C4-2B (cell line): Measurements from ENCODE around the gene HAUS1.
A peak's percentile ranks its signal among the peaks of the same experiment; 100 is the strongest.

Experiments used
- H3K27ac ChIP-seq: fragments of 450-650 bp; 2 replicates; pipeline ENCODE4 v1.5.1; 2017
- ZFX ChIP-seq: fragments of 450-650 bp; IDR thresholded peaks from 2 replicates; pipeline ENCODE4 v1.6.1; 2017
- TF ChIP-seq, protein P1 (sequence below): fragments of 450-650 bp; conservative IDR thresholded peaks from 2 replicates; pipeline ENCODE4 v1.5.1; 2017; ENCODE audit warnings: mild to moderate bottlenecking

The HAUS1 gene

DNA sequence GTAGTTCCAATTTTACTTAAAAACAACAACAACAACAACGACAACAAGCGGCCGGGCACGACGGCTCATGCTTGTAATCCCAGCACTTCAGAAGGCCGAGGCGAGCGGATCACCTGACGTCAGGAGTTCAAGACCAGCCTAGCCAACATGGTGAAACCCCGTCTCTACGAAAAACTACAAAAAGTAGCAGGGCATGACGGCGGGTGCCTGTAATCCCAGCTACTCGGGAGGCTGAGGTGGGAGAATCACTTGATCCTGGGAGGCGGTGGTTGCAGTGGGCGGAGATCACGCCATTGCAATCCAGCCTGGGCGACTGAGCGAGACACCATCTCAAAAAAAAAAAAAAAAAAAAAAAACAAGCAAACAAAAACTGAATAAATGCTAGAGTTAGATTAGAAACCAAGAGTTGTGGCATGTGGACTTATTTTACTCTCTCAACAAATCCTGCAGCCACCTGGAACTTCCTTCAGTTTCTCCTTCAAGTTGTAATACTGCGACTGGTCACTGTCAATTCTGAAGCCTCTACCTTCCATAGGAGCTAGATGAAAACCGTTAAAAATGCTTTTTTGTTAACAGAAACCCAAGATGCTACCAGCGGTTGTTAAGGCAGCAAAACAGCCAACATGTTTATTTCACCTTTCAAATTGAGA is 7.4 kb upstream of the HAUS1 start:
- TF ChIP-seq, protein P1, sequence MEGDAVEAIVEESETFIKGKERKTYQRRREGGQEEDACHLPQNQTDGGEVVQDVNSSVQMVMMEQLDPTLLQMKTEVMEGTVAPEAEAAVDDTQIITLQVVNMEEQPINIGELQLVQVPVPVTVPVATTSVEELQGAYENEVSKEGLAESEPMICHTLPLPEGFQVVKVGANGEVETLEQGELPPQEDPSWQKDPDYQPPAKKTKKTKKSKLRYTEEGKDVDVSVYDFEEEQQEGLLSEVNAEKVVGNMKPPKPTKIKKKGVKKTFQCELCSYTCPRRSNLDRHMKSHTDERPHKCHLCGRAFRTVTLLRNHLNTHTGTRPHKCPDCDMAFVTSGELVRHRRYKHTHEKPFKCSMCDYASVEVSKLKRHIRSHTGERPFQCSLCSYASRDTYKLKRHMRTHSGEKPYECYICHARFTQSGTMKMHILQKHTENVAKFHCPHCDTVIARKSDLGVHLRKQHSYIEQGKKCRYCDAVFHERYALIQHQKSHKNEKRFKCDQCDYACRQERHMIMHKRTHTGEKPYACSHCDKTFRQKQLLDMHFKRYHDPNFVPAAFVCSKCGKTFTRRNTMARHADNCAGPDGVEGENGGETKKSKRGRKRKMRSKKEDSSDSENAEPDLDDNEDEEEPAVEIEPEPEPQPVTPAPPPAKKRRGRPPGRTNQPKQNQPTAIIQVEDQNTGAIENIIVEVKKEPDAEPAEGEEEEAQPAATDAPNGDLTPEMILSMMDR, result no peak
- TF ChIP-seq ZFX, result no peak
- H3K27ac ChIP-seq, result peak overlapping the region; percentile 98

DNA sequence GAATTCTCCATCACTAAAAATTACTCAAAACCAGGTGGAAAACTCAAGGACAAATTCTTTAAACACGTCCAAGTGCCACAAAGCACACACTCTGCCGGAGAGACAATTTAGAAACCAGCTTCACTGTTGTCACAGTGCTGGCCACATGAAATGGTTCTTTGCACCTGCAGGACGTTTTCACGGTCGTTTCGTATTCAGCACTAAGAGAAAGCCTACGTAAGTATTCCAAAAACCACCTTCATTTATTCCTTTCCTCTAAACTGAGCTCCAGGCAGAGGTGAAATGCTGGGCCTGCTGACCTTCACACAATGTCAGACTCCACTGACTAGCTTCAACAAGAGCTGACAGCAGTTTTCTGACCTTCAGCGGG is 6.8 kb upstream of the HAUS1 start:
- H3K27ac ChIP-seq, result peak overlapping the region; percentile 98
- 0 out of 2 replicates have a peak, but pooled peaks have one; percentile 41 for TF ChIP-seq ZFX
- TF ChIP-seq, protein P1, result no peak

DNA sequence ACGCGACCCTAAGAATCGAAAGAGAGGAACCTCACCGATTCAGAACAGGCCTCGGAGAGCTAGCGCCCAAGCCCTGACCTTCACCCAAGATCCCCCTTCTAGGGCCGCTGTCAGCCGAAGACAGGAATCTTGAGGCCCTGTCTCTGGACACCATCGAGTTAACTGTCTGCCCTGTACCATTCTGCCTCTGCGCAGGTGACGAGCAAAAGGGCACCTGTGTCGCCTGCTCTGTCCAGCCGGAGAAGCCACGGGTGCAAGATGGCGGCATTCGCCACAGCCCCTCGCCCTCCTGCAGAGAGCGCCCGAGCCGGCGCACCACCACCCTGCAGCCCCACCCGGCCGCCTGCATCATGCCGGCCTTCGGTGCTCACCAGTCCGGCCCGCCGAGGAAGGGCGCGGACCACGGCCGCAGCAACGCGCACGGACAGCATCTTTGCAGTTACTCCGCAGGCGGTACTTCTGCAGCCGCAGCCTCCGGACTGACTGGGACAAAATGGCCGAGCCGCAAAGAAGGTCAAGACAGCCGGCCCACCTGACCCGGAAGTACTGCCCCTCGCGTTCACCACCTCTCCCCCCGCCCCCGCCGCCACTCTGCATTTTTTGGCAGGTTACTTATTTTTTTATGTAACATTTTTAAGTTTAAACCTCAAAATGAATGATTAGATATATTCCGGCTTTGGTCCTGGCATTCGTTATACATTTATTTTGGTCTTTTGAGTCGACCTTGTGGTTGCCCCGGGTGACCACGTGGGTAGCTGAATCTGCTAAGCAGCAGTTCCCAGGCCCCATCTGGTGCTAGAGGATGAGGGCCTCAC is 6.2 kb upstream of the HAUS1 start, which contains the start of gene ATP5F1A:
Gene ATP5F1A, minus strand, starts transcription at position 496 of the 815 bp plus-strand sequence. Its CDS starts 65 bp downstream, at position 431.
- TF ChIP-seq ZFX, result peak; percentile 2; the same call in 1 of the 2 replicates
- TF ChIP-seq, protein P1, result no peak
- peak within 1 kb of the TSS; percentile 98 for H3K27ac ChIP-seq

DNA sequence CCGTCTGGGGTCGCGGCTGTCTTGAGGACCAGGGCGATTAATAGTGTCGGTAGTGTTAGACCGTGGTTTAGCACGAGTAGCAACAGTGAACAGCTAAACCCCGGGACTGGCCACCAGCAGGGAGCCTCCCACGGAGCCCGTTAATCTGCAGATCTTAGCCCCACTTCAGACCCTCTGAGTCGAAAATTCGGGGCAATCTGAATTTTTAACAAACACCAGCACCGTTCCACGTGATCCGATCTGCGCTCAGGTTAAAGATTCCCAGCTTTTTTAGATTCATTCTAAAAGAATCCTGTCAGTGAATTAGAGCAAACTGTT is 5.6 kb upstream of the HAUS1 start:
- TF ChIP-seq, protein P1, result no peak
- TF ChIP-seq ZFX, result peak; percentile 70
- H3K27ac ChIP-seq, result peak overlapping the region; percentile 98

DNA sequence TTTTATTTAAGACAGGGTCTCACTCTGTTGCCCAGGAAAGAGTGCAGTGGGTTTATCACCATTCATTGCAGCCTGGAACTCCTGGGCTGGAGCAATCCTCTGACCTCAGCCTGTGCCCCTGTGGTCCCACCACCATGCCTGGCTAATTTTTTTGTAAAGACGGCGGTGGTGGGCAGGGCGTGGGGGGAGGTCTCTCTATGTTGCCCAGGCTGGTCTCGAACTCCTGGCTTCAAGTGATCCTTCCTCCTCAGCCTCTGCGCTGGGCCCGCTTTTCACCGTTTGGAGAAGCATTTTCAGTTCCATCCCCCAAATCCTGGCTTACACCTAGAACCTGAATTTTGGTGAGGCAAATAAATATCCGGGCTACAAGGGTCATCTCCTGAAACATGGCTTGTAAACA is 4.7 kb upstream of the HAUS1 start:
- no peak overlapping the region for H3K27ac ChIP-seq
- TF ChIP-seq, protein P1, result no peak
- TF ChIP-seq ZFX, result no peak

DNA sequence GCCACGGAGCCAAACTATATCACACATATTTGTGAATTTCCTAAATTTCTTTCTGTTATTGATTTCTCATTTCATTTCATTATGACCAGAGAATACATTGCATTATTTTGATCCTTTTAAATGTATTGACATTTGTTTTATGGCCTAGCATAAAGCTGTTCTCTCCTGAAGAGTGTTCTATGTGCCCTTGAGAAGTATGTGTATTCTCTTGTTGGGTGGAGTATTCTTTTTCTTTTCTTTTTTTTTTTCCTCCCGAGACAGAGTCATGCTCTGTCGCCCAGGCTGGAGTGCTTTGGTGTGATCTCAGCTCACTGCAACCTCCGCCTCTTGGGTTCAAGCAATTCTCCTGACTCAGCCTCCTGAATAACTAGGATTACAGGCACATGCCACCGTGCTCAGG is 5.2 kb downstream of the HAUS1 start:
- TF ChIP-seq ZFX, result no peak
- TF ChIP-seq, protein P1, result no peak
- no peak overlapping the region for H3K27ac ChIP-seq

DNA sequence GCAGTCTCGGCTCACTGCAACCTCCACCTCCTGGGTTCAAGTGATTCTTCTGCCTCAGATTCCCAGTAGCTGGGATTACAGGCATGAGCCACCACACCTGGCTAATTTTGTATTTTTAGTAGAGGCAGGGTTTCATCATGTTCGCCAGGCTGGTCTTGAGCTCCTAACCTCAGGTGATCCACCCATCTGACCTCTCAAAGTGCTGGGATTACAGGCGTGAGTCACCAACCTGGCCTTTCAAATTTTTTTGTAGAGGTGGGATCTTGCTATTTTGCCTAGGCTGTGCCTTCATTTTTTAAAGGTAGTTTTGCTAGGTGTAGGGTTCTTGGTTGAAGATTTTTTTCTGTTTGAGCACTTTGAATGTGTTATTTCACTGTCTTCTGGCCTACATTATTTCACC is 6.2 kb downstream of the HAUS1 start:
- TF ChIP-seq, protein P1, result no peak
- TF ChIP-seq ZFX, result no peak

More for the DNA sequence above, 6.2 kb downstream of the HAUS1 start:
- H3K27ac ChIP-seq, result no peak overlapping the region
